Liver (tissue), 3 donors: ENCODE measurements around the gene NF1.

Source experiments
- ATF3 ChIP-seq: IDR thresholded peaks from 2 replicates; pipeline ENCODE4 v1.6.1; 2016; ENCODE audit warnings: antibody characterized with exemption
- CTCF ChIP-seq: fragments of 150-350 bp; IDR thresholded peaks from 2 replicates; pipeline ENCODE4 v1.5.1; 2017; ENCODE audit warnings: improper control_type of control experiment, low read depth, low read length; ENCODE audit not compliant: missing input control
- EGR1 ChIP-seq, 2 donors: IDR thresholded peaks; 2 replicates each; pipeline ENCODE4 v1.6.1; 2016 to 2018; ENCODE audit warnings: antibody characterized with exemption in 2 of 2, low read depth in 2 of 2
- HNF4A ChIP-seq, 2 donors: conservative IDR thresholded peaks; 2 replicates each; pipeline ENCODE4 v1.6.1; 2016; ENCODE audit warnings: antibody characterized with exemption in 2 of 2, mild to moderate bottlenecking in 2 of 2
- MAX ChIP-seq: IDR thresholded peaks from 2 replicates; pipeline ENCODE4 v1.6.1; 2016; ENCODE audit warnings: antibody characterized with exemption
- RAD21 ChIP-seq, 2 donors: IDR thresholded peaks; 2 replicates each; pipeline ENCODE4 v1.6.1; 2016; ENCODE audit warnings: antibody characterized with exemption in 2 of 2, mild to moderate bottlenecking in 2 of 2
- REST ChIP-seq: IDR thresholded peaks from 2 replicates; pipeline ENCODE4 v1.6.1; 2016; ENCODE audit warnings: antibody characterized with exemption, mild to moderate bottlenecking
- SP1 ChIP-seq: IDR thresholded peaks from 2 replicates; pipeline ENCODE4 v1.6.1; 2018; ENCODE audit warnings: antibody characterized with exemption, mild to moderate bottlenecking
- TAF1 ChIP-seq: conservative IDR thresholded peaks from 2 replicates; pipeline ENCODE4 v1.6.1; 2016; ENCODE audit warnings: antibody characterized with exemption, mild to moderate bottlenecking
- donor health status: healthy.
- donor health status: healthy.

- TF ChIP-seq MAX: no peak
- TF ChIP-seq CTCF: no peak
- TF ChIP-seq REST: no peak
- TF ChIP-seq RAD21 (IDR thresholded peaks at IDR 0.05): no peak
- no peak for TF ChIP-seq EGR1 (IDR thresholded peaks at IDR 0.05; ENCODE audit: low read depth in 2 of 2)
- TF ChIP-seq SP1: no peak
- no peak for TF ChIP-seq ATF3
- TF ChIP-seq HNF4A (conservative IDR thresholded peaks at IDR 0.05): no peak
- no peak for TF ChIP-seq TAF1
Observed at GRCh38 chr17:31392856-31393748, 298.3 kb downstream of the NF1 start.
